ENCODE measurements around the gene PTPRT.

- no peak for TF ChIP-seq POLR2A (IDR thresholded peaks at IDR 0.05; ENCODE audit: borderline replicate concordance, extremely low read depth, insufficient read depth, insufficient read length)
- TF ChIP-seq ZFX (IDR thresholded peaks at IDR 0.05), result no peak
- TF ChIP-seq CEBPB (IDR thresholded peaks at IDR 0.05; ENCODE audit: low read depth), result no peak
- no peak for TF ChIP-seq EZH2 (IDR thresholded peaks at IDR 0.05)
- no peak for TF ChIP-seq EZH2phosphoT487 (IDR thresholded peaks at IDR 0.05; ENCODE audit: borderline replicate concordance)
- TF ChIP-seq POLR2AphosphoS5 (IDR thresholded peaks at IDR 0.05; ENCODE audit: low read depth, low read length), result no peak
- no peak for TF ChIP-seq CBX3 (IDR thresholded peaks at IDR 0.05; ENCODE audit: low read depth)
- TF ChIP-seq JUND (IDR thresholded peaks at IDR 0.05), result no peak
- TF ChIP-seq, protein P1, sequence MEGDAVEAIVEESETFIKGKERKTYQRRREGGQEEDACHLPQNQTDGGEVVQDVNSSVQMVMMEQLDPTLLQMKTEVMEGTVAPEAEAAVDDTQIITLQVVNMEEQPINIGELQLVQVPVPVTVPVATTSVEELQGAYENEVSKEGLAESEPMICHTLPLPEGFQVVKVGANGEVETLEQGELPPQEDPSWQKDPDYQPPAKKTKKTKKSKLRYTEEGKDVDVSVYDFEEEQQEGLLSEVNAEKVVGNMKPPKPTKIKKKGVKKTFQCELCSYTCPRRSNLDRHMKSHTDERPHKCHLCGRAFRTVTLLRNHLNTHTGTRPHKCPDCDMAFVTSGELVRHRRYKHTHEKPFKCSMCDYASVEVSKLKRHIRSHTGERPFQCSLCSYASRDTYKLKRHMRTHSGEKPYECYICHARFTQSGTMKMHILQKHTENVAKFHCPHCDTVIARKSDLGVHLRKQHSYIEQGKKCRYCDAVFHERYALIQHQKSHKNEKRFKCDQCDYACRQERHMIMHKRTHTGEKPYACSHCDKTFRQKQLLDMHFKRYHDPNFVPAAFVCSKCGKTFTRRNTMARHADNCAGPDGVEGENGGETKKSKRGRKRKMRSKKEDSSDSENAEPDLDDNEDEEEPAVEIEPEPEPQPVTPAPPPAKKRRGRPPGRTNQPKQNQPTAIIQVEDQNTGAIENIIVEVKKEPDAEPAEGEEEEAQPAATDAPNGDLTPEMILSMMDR (IDR thresholded peaks at IDR 0.05 in 2 of 3, conservative IDR thresholded peaks at IDR 0.05 in 1 of 3; ENCODE audit: borderline replicate concordance in 1 of 3, insufficient read depth in 1 of 3, low read depth in 2 of 3, low read length in 2 of 3), result no peak
- TF ChIP-seq SRF (IDR thresholded peaks at IDR 0.05; ENCODE audit: low read depth), result no peak
Measured at GRCh38 chr20:42419814-42420532, 769.7 kb downstream of the PTPRT start.

Measured in HCT116 (cell line).